Motor neuron (in vitro differentiated cells): ENCODE results near the gene MSX2. TPM values are rescaled to one million over a fixed set of nuclear protein-coding genes. Genes with fewer than 3 reads are reported as not detected.

Experiments
- ATAC-seq, 8 experiments: fragments of 200-7000 bp; cut with Tn5 transposase; replicated peaks in 6 of 8; 2 replicates each; pipeline ENCODE4 v1.8.0; 2021; ENCODE audit warnings: mild to moderate bottlenecking in 8 of 8, moderate library complexity in 8 of 8
- H3K27ac ChIP-seq, 2 donors: fragments of 250-450 bp; sonication (Bioruptor Pico); 2 replicates each; pipeline ENCODE4 v1.9.0; 2021; ENCODE audit warnings: antibody characterized with exemption in 2 of 2, mild to moderate bottlenecking in 2 of 2, moderate library complexity in 1 of 2
- H3K4me1 ChIP-seq, 2 donors: fragments of 250-450 bp; sonication (Bioruptor Pico); replicated peaks in 1 of 2; 2 replicates each; pipeline ENCODE4 v1.6.1; 2021; ENCODE audit warnings: antibody characterized with exemption in 2 of 2, mild to moderate bottlenecking in 2 of 2, moderate library complexity in 1 of 2
- H3K4me3 ChIP-seq, 5 donors: fragments of 250-450 bp; sonication (Bioruptor Pico); 2 replicates each; pipeline ENCODE4 v1.9.0; 2021; ENCODE audit warnings: antibody characterized with exemption in 5 of 5, mild to moderate bottlenecking in 5 of 5, moderate library complexity in 4 of 5
- WGBS, 10 experiments: fragments of 450-650 bp; shearing (Covaris generic); methylation state at CpG; one replicate each; pipeline ENCODE4 v1.0.0; 2022; 5-methylcytosine and 5-hydroxymethylcytosine counted together
- in situ Hi-C, 9 experiments: fragments of 400-800 bp; cut with MboI; loops; one replicate each; pipeline ENCODE4 v1.15.0; 2021; ENCODE audit warnings: low sequenced_read_pairs in 9 of 9, low pct_unique_long_range_greater_than_20kb in 2 of 9; ENCODE audit not compliant: unreplicated experiment in 9 of 9
- total RNA-seq, 8 experiments: library from RNA; unstranded; fragments of 300-600 nt; gene quantifications; 2 replicates each; pipeline versions ENCODE4 v1.2.3 to v1.2.4, GENCODE V29; 2022

MSX2 gene
- total RNA-seq, 8 experiments from 2014 or later = 0.11 to 5.1 (median 0.25) TPM; not detected in 1

- peak in 3 of 8 experiments; percentile 7 to 64 (median 17) for ATAC-seq
- Histone ChIP-seq H3K4me3 (no peak overlapping the region), H3K4me1 (peaks cover 5 to 19% of the 10 kb centered on the region in 2 donors), H3K27ac (no peak overlapping the region)
- in situ Hi-C loops = loop anchor here in 4 of 9 experiments (10.0 to 25.0 kb wide), 2 partner anchors 307 to 319 kb away; no protein-coding TSS in a partner anchor
- 1 to 53% (median 10%) methylated on average over 2 to 32 of the region's 45 CpGs for WGBS, 10 experiments
These were observed 7.0 kb downstream of the MSX2 start for GRCh38 chr5:174731214-174732035.

GRCh38 chr5:174732036-174733020 is 7.9 kb downstream of the MSX2 start:
- peak in 3 of 8 experiments; percentile 15 to 24 (median 21) for ATAC-seq
- Histone ChIP-seq H3K4me1 (peaks cover 5 to 19% of the 10 kb centered on the region in 2 donors), H3K4me3 (no peak overlapping the region), H3K27ac (no peak overlapping the region)
- 3 to 77% (median 22%) methylated on average over 3 to 24 of the region's 62 CpGs; no CpG with 5 or more reads in 2 of the 10 experiments for WGBS, 10 experiments
- in situ Hi-C loops = loop anchor here in 4 of 9 experiments (10.0 to 25.0 kb wide), 2 partner anchors 308 to 320 kb away; no protein-coding TSS in a partner anchor

- Histone ChIP-seq H3K4me3 (no peak overlapping the region), H3K27ac (no peak overlapping the region), H3K4me1 (peaks cover 5 to 19% of the 10 kb centered on the region in 2 donors)
- in situ Hi-C loops = loop anchor here in 4 of 9 experiments (10.0 to 25.0 kb wide), 2 partner anchors 308 to 321 kb away; no protein-coding TSS in a partner anchor
- 0 to 68% (median 6%) methylated on average over 1 to 6 of the region's 15 CpGs; no CpG with 5 or more reads in 5 of the 10 experiments for whole genome bisulfite sequencing, 10 experiments
- no peak for ATAC-seq
These were observed 8.8 kb downstream of the MSX2 start for GRCh38 chr5:174733091-174733690.

- Histone ChIP-seq H3K4me3 (no peak overlapping the region), H3K27ac (no peak overlapping the region), H3K4me1 (peaks cover 5 to 19% of the 10 kb centered on the region in 2 donors)
- WGBS, 10 experiments = 0 to 50% (median 25%) methylated on average over 1 to 3 of the region's 3 CpGs
- in situ Hi-C loops = loop anchor here in 4 of 9 experiments (10.0 to 25.0 kb wide), 2 partner anchors 309 to 322 kb away; no protein-coding TSS in a partner anchor
- ATAC-seq = no peak
These were observed 9.5 kb downstream of the MSX2 start for GRCh38 chr5:174733836-174734235.

GRCh38 chr5:174734571-174735497 is 10.5 kb downstream of the MSX2 start:
- no peak overlapping the region for H3K27ac ChIP-seq
- in situ Hi-C loops = loop anchor here in 4 of 9 experiments (10.0 to 25.0 kb wide), 2 partner anchors 310 to 323 kb away; no protein-coding TSS in a partner anchor
- 4 to 41% (median 8%) methylated on average over 4 to 20 of the region's 22 CpGs for WGBS, 10 experiments
- ATAC-seq = no peak
- no peak overlapping the region for H3K4me3 ChIP-seq
- peaks cover 5 to 19% of the 10 kb centered on the region in 2 donors for H3K4me1 ChIP-seq

GRCh38 chr5:174735498-174736330 is 11.3 kb downstream of the MSX2 start:
- H3K27ac ChIP-seq = no peak overlapping the region
- WGBS, 10 experiments = 0 to 4% (median 0%) methylated on average over 1 to 25 of the region's 54 CpGs; no CpG with 5 or more reads in 3 of the 10 experiments
- peaks cover 5 to 19% of the 10 kb centered on the region in 2 donors for H3K4me1 ChIP-seq
- in situ Hi-C loops = loop anchor here in 4 of 9 experiments (10.0 to 25.0 kb wide), 2 partner anchors 311 to 323 kb away; no protein-coding TSS in a partner anchor
- no peak overlapping the region for H3K4me3 ChIP-seq
- peak in 6 of 8 experiments; percentile 40 to 57 (median 44) for ATAC-seq

- peaks cover 5 to 14% of the 10 kb centered on the region in 2 donors for H3K4me1 ChIP-seq
- peak in 2 of 8 experiments; percentile 19 to 52 for ATAC-seq
- H3K27ac ChIP-seq = no peak overlapping the region
- in situ Hi-C loops = loop anchor here in 4 of 9 experiments (10.0 to 25.0 kb wide), 2 partner anchors 312 to 324 kb away; no protein-coding TSS in a partner anchor
- 0 to 60% (median 8%) methylated on average over 1 to 3 of the region's 4 CpGs; no CpG with 5 or more reads in 4 of the 10 experiments for WGBS, 10 experiments
- no peak overlapping the region for H3K4me3 ChIP-seq
These were observed 11.9 kb downstream of the MSX2 start for GRCh38 chr5:174736331-174736721.

- in situ Hi-C loops = loop anchor here in 4 of 9 experiments (10.0 to 25.0 kb wide), 2 partner anchors 312 to 324 kb away; no protein-coding TSS in a partner anchor
These were observed 12.4 kb downstream of the MSX2 start for GRCh38 chr5:174736777-174737176.

GRCh38 chr5:174737330-174737729 is 12.9 kb downstream of the MSX2 start:
- in situ Hi-C loops = loop anchor here in 4 of 9 experiments (10.0 to 25.0 kb wide), 2 partner anchors 313 to 325 kb away; no protein-coding TSS in a partner anchor
- H3K4me1 ChIP-seq = peaks cover 5 to 6% of the 10 kb centered on the region in 2 donors
- no peak overlapping the region for H3K27ac ChIP-seq
- ATAC-seq = no peak
- H3K4me3 ChIP-seq = no peak overlapping the region
- WGBS, 10 experiments = 0 to 80% (median 27%) methylated on average over 1 to 8 of the region's 15 CpGs; no CpG with 5 or more reads in 3 of the 10 experiments

More at GRCh38 chr5:174736777-174737176, 12.4 kb downstream of the MSX2 start:
- 40 to 70% methylated on average over 1 of the region's 1 CpG; no CpG with 5 or more reads in 8 of the 10 experiments for WGBS, 10 experiments
- no peak for ATAC-seq
- Histone ChIP-seq H3K27ac (no peak overlapping the region), H3K4me3 (no peak overlapping the region), H3K4me1 (peaks cover 5 to 9% of the 10 kb centered on the region in 2 donors)

- WGBS, 10 experiments = 0 to 100% (median 67%) methylated on average over 1 to 5 of the region's 5 CpGs; no CpG with 5 or more reads in 1 of the 10 experiments
- no peak for ATAC-seq
- in situ Hi-C loops = loop anchor here in 3 of 9 experiments (25.0 kb wide), 1 partner anchor 329 kb away; no protein-coding TSS in a partner anchor
- no peak overlapping the region for H3K27ac ChIP-seq
- no peak overlapping the region for H3K4me3 ChIP-seq
- H3K4me1 ChIP-seq = peaks cover 7 to 9% of the 10 kb centered on the region in 2 donors
These were observed 17.0 kb downstream of the MSX2 start for GRCh38 chr5:174741352-174741751.
